Astrocyte (in vitro differentiated cells and primary cell): ENCODE measurements around the gene XPC. TPM values are rescaled to one million over a fixed set of nuclear protein-coding genes. Genes with fewer than 3 reads are reported as not detected.

ENCODE experiments used
- DNase-seq: peaks from one replicate; pipeline ENCODE4 v3.0.0-alpha.2; 2010; ENCODE audit warnings: low read depth
- FAIRE-seq: peaks from 2 replicates; lab custom pipeline; 2011; peaks lifted over from hg19 to GRCh38; lab: Jason Lieb, UNC
- H2AFZ ChIP-seq: 2 replicates; pipeline ENCODE4 v1.6.0; 2012; ENCODE audit warnings: low read depth, low read length, inconsistent platforms
- H3K27ac ChIP-seq: 2 replicates; pipeline ENCODE4 v1.5.1; 2011; ENCODE audit warnings: low read depth, low read length, inconsistent platforms
- H3K27me3 ChIP-seq: 2 replicates; pipeline ENCODE4 v1.6.0; 2011; ENCODE audit warnings: low read length, inconsistent platforms; ENCODE audit not compliant: insufficient read depth
- H3K36me3 ChIP-seq: 2 replicates; pipeline ENCODE4 v1.5.1; 2011; ENCODE audit warnings: low read length, inconsistent platforms; ENCODE audit not compliant: insufficient read depth
- H3K4me1 ChIP-seq: 2 replicates; pipeline ENCODE4 v1.5.1; 2011; ENCODE audit warnings: low read length, inconsistent platforms; ENCODE audit not compliant: insufficient read depth
- H3K4me2 ChIP-seq: 2 replicates; pipeline ENCODE4 v1.6.0; 2012; ENCODE audit warnings: low read length, inconsistent platforms
- H3K4me3 ChIP-seq: 2 replicates; pipeline ENCODE4 v1.5.1; 2011; ENCODE audit warnings: low read depth, mild to moderate bottlenecking, low read length, inconsistent platforms; ENCODE audit not compliant: insufficient read depth
- H3K79me2 ChIP-seq: 2 replicates; pipeline ENCODE4 v1.6.0; 2012; ENCODE audit warnings: mild to moderate bottlenecking, low read length, inconsistent platforms; ENCODE audit not compliant: insufficient read depth
- H3K9ac ChIP-seq: 2 replicates; pipeline ENCODE4 v1.6.0; 2012; ENCODE audit warnings: mild to moderate bottlenecking, low read length, inconsistent platforms
- H3K9me3 ChIP-seq: 2 replicates; pipeline ENCODE4 v1.5.1; 2012; ENCODE audit warnings: low read depth, mild to moderate bottlenecking, low read length, inconsistent platforms; ENCODE audit not compliant: insufficient read depth
- H4K20me1 ChIP-seq: 2 replicates; pipeline ENCODE4 v1.6.0; 2012; ENCODE audit warnings: low read length, inconsistent platforms; ENCODE audit not compliant: insufficient read depth
- H3K27ac Mint-ChIP-seq: one replicate; pipeline ENCODE4 v1.8.0; 2021; ENCODE audit warnings: mild to moderate bottlenecking, mixed read lengths; ENCODE audit not compliant: unreplicated experiment
- H3K27me3 Mint-ChIP-seq: one replicate; pipeline ENCODE4 v1.8.0; 2021; ENCODE audit warnings: low read depth, mixed read lengths; ENCODE audit not compliant: unreplicated experiment
- H3K36me3 Mint-ChIP-seq: one replicate; pipeline ENCODE4 v1.8.0; 2021; ENCODE audit warnings: low read depth, mixed read lengths; ENCODE audit not compliant: unreplicated experiment
- H3K4me1 Mint-ChIP-seq: one replicate; pipeline ENCODE4 v1.8.0; 2021; ENCODE audit warnings: low read depth, mixed read lengths; ENCODE audit not compliant: unreplicated experiment
- H3K4me3 Mint-ChIP-seq: one replicate; pipeline ENCODE4 v1.8.0; 2021; ENCODE audit warnings: mild to moderate bottlenecking, moderate library complexity, mixed read lengths; ENCODE audit not compliant: unreplicated experiment
- H3K9me3 Mint-ChIP-seq: one replicate; pipeline ENCODE4 v1.8.0; 2021; ENCODE audit warnings: mild to moderate bottlenecking, mixed read lengths; ENCODE audit not compliant: unreplicated experiment
- CTCF ChIP-seq: IDR thresholded peaks from 2 replicates; pipeline ENCODE4 v1.5.1; 2011; ENCODE audit warnings: low read depth, mild to moderate bottlenecking, inconsistent platforms, low read length, moderate library complexity; ENCODE audit not compliant: insufficient read depth
- EZH2 ChIP-seq: IDR thresholded peaks from 2 replicates; pipeline ENCODE4 v1.6.1; 2012; ENCODE audit warnings: mild to moderate bottlenecking, low read length, inconsistent platforms; ENCODE audit not compliant: insufficient read depth
- total RNA-seq: library from RNA; stranded (reverse); gene quantifications from 2 replicates; pipeline ENCODE4 v1.2.1, GENCODE V29; 2021

Gene XPC
- total RNA-seq, 1 donor from 2014 or later, result 33.6 TPM

GRCh38 chr3:14154895-14155440 is 23.4 kb downstream of the XPC start:
- FAIRE-seq, result no peak
- peaks cover 52% of the 10 kb centered on the region for H3K36me3 Mint-ChIP-seq
- no peak for DNase-seq
- H3K36me3 ChIP-seq, result peaks cover 46% of the 10 kb centered on the region
- no peaks in the 10 kb centered on the region for H3K9me3 ChIP-seq
- no peak overlapping the region for H3K27ac Mint-ChIP-seq
- H4K20me1 ChIP-seq, result peaks cover 36% of the 10 kb centered on the region
- no peak overlapping the region for H3K27ac ChIP-seq
- TF ChIP-seq EZH2 (no peak), CTCF (no peak)
- H3K4me3 ChIP-seq, result no peak overlapping the region
- H3K4me3 Mint-ChIP-seq, result no peak overlapping the region
- H3K4me1 ChIP-seq, result no peaks in the 10 kb centered on the region
- H3K27me3 ChIP-seq, result no peaks in the 10 kb centered on the region
- no peaks in the 10 kb centered on the region for H3K27me3 Mint-ChIP-seq
- no peak overlapping the region for H3K4me2 ChIP-seq
- peaks cover 2% of the 10 kb centered on the region for H3K79me2 ChIP-seq
- no peak overlapping the region for H3K9ac ChIP-seq
- H3K4me1 Mint-ChIP-seq, result peaks cover 2% of the 10 kb centered on the region
- no peak overlapping the region for H2AFZ ChIP-seq
- H3K9me3 Mint-ChIP-seq, result no peaks in the 10 kb centered on the region

GRCh38 chr3:14154276-14154675 is 24.1 kb downstream of the XPC start:
- H3K4me1 Mint-ChIP-seq, result peaks cover 2% of the 10 kb centered on the region
- Histone ChIP-seq H3K9ac (no peak overlapping the region), H2AFZ (no peak overlapping the region), H3K9me3 (no peaks in the 10 kb centered on the region), H3K27me3 (no peaks in the 10 kb centered on the region), H3K4me2 (no peak overlapping the region), H3K4me1 (no peaks in the 10 kb centered on the region), H3K4me3 (no peak overlapping the region), H3K36me3 (peaks cover 40% of the 10 kb centered on the region), H3K27ac (no peak overlapping the region), H3K79me2 (peaks cover 2% of the 10 kb centered on the region), H4K20me1 (peaks cover 36% of the 10 kb centered on the region)
- no peaks in the 10 kb centered on the region for H3K9me3 Mint-ChIP-seq
- peaks cover 50% of the 10 kb centered on the region for H3K36me3 Mint-ChIP-seq
- no peak for TF ChIP-seq CTCF
- H3K4me3 Mint-ChIP-seq, result no peak overlapping the region
- H3K27me3 Mint-ChIP-seq, result no peaks in the 10 kb centered on the region
- DNase-seq (no peak), FAIRE-seq (no peak)
- no peak overlapping the region for H3K27ac Mint-ChIP-seq

GRCh38 chr3:14153663-14154062 is 24.7 kb downstream of the XPC start:
- Histone ChIP-seq H3K27ac (no peak overlapping the region), H3K79me2 (peaks cover 2% of the 10 kb centered on the region), H3K4me2 (no peak overlapping the region), H3K4me1 (no peaks in the 10 kb centered on the region), H3K27me3 (no peaks in the 10 kb centered on the region), H4K20me1 (peaks cover 36% of the 10 kb centered on the region), H3K4me3 (no peak overlapping the region), H2AFZ (no peak overlapping the region), H3K9me3 (no peaks in the 10 kb centered on the region), H3K36me3 (peaks cover 35% of the 10 kb centered on the region), H3K9ac (no peak overlapping the region)
- no peaks in the 10 kb centered on the region for H3K27me3 Mint-ChIP-seq
- peaks cover 46% of the 10 kb centered on the region for H3K36me3 Mint-ChIP-seq
- FAIRE-seq (no peak), DNase-seq (no peak)
- no peak overlapping the region for H3K27ac Mint-ChIP-seq
- H3K9me3 Mint-ChIP-seq, result no peaks in the 10 kb centered on the region
- TF ChIP-seq EZH2, result no peak
- no peak for TF ChIP-seq CTCF
- no peak overlapping the region for H3K4me3 Mint-ChIP-seq
- peaks cover 2% of the 10 kb centered on the region for H3K4me1 Mint-ChIP-seq
